HEK293T (cell line): ENCODE results near the gene HCN3.

Source experiments
- CTCF ChIA-PET: fragments of 350-600 bp; formaldehyde crosslinking; extraction: SDS; loops from one replicate; lab custom pipeline; 2021; ENCODE audit warnings: antibody characterized with exemption, inconsistent platforms; lab: Yijun Ruan, JAX
- POLR2A ChIA-PET: fragments of 350-600 bp; formaldehyde crosslinking; extraction: SDS; loops from one replicate; lab custom pipeline; 2020; ENCODE audit warnings: antibody characterized with exemption, inconsistent platforms; lab: Yijun Ruan, JAX
- DNase-seq: peaks from one replicate; pipeline ENCODE4 v3.0.0; 2012; ENCODE audit warnings: mixed read lengths; ENCODE audit errors: extremely low spot score
- ARNT ChIP-seq: fragments of 450-650 bp; IDR thresholded peaks from 2 replicates; pipeline ENCODE4 v1.6.1; 2017; ENCODE audit warnings: mild to moderate bottlenecking
- BHLHE40 ChIP-seq: fragments of 450-650 bp; IDR thresholded peaks from 2 replicates; pipeline ENCODE4 v1.6.1; 2016; ENCODE audit warnings: mild to moderate bottlenecking, moderate library complexity, borderline replicate concordance
- CTBP1 ChIP-seq: fragments of 450-650 bp; IDR thresholded peaks from 2 replicates; pipeline ENCODE4 v1.6.1; 2016; ENCODE audit warnings: borderline replicate concordance
- ELF4 ChIP-seq: fragments of 450-650 bp; IDR thresholded peaks from 2 replicates; pipeline ENCODE4 v1.6.1; 2017; ENCODE audit warnings: antibody characterized with exemption
- FOXA1 ChIP-seq: fragments of 450-650 bp; IDR thresholded peaks from 2 replicates; pipeline ENCODE4 v1.6.1; 2016; ENCODE audit warnings: mild to moderate bottlenecking
- FOXK2 ChIP-seq: fragments of 450-650 bp; IDR thresholded peaks from 2 replicates; pipeline ENCODE4 v1.6.1; 2016; ENCODE audit warnings: mild to moderate bottlenecking
- FOXM1 ChIP-seq: fragments of 450-650 bp; IDR thresholded peaks from 2 replicates; pipeline ENCODE4 v1.6.1; 2017; ENCODE audit warnings: mild to moderate bottlenecking, borderline replicate concordance
- HDGF ChIP-seq: fragments of 450-650 bp; IDR thresholded peaks from 2 replicates; pipeline ENCODE4 v1.6.1; 2017; ENCODE audit warnings: antibody characterized with exemption, borderline replicate concordance
- L3MBTL2 ChIP-seq: fragments of 450-650 bp; conservative IDR thresholded peaks from 2 replicates; pipeline ENCODE4 v1.6.1; 2016; ENCODE audit warnings: mild to moderate bottlenecking
- LEF1 ChIP-seq: fragments of 450-650 bp; IDR thresholded peaks from 2 replicates; pipeline ENCODE4 v1.6.1; 2017; ENCODE audit warnings: mild to moderate bottlenecking, borderline replicate concordance
- NFRKB ChIP-seq: fragments of 450-650 bp; IDR thresholded peaks from 2 replicates; pipeline ENCODE4 v1.6.1; 2016; ENCODE audit warnings: mild to moderate bottlenecking, moderate library complexity
- PKNOX1 ChIP-seq: fragments of 450-650 bp; IDR thresholded peaks from 2 replicates; pipeline ENCODE4 v1.6.1; 2016
- SP1 ChIP-seq: fragments of 450-650 bp; IDR thresholded peaks from 2 replicates; pipeline ENCODE4 v1.6.1; 2017
- SUZ12 ChIP-seq: fragments of 450-650 bp; IDR thresholded peaks from 2 replicates; pipeline ENCODE4 v1.6.1; 2016; ENCODE audit warnings: mild to moderate bottlenecking
- TARDBP ChIP-seq: fragments of 450-650 bp; IDR thresholded peaks from 2 replicates; pipeline ENCODE4 v1.6.1; 2016
- ZNF384 ChIP-seq: fragments of 450-650 bp; IDR thresholded peaks from 2 replicates; pipeline ENCODE4 v1.6.1; 2016

The HCN3 gene

GRCh38 chr1:155323729-155324036 lies 46.4 kb downstream of the HCN3 start:
- ChIA-PET CTCF (interaction anchor here (0.6 to 7.5 kb wide), 8 partner anchors 16 to 267 kb away, joined by 3 to 62 read pairs (median 3); no protein-coding TSS in a partner anchor), POLR2A (interaction anchor here (0.5 to 6.0 kb wide), 22 partner anchors 11 to 181 kb away, joined by 3 to 43 read pairs (median 4); partner anchors contain the start of genes CLK2, ENTREP3, FDPS and HCN3)
- DNase-seq = peak; percentile 79
- TF ChIP-seq ZNF384 (no peak), L3MBTL2 (no peak), PKNOX1 (no peak), SP1 (no peak), SUZ12 (no peak), BHLHE40 (no peak), FOXM1 (no peak), FOXK2 (no peak), CTBP1 (no peak), NFRKB (no peak), ELF4 (no peak)

GRCh38 chr1:155324037-155324716 lies 46.9 kb downstream of the HCN3 start:
- peak; percentile 95 for DNase-seq
- TF ChIP-seq SP1 (no peak), L3MBTL2 (peak; percentile 68)
- CTCF ChIA-PET = interaction anchor here (0.6 to 7.5 kb wide), 8 partner anchors 16 to 571 kb away, joined by 3 to 62 read pairs (median 3); partner anchors contain the start of gene FDPS
- POLR2A ChIA-PET = interaction anchor here (0.7 to 6.0 kb wide), 21 partner anchors 11 to 180 kb away, joined by 3 to 43 read pairs (median 5); partner anchors contain the start of genes CLK2, ENTREP3, FDPS and HCN3

- POLR2A ChIA-PET = interaction anchor here (0.7 to 6.0 kb wide), 11 partner anchors 9 to 152 kb away, joined by 3 to 43 read pairs (median 9); partner anchors contain the start of genes CLK2, ENTREP3, HCN3 and KRTCAP2
- DNase-seq = peak; percentile 77
- CTCF ChIA-PET = interaction anchor here (0.6 to 7.5 kb wide), 6 partner anchors 17 to 570 kb away, joined by 3 to 62 read pairs (median 3); partner anchors contain the start of gene FDPS
- TF ChIP-seq HDGF = no peak
- no peak for TF ChIP-seq SUZ12
- no peak for TF ChIP-seq ZNF384
- TF ChIP-seq L3MBTL2 = peak; percentile 49; the same call in 1 of the 2 replicates
Observed at GRCh38 chr1:155324717-155325602, 47.7 kb downstream of the HCN3 start.

- CTCF ChIA-PET = interaction anchor here (0.6 to 7.5 kb wide), 3 partner anchors 17 to 74 kb away, joined by 3 to 62 read pairs (median 3); partner anchors contain the start of gene FDPS
- POLR2A ChIA-PET = interaction anchor here (0.7 to 6.0 kb wide), 8 partner anchors 9 to 153 kb away, joined by 3 to 43 read pairs (median 8); partner anchors contain the start of genes CLK2, ENTREP3 and KRTCAP2
- DNase-seq = no peak
- no peak for TF ChIP-seq ARNT
- no peak for TF ChIP-seq FOXK2
- no peak for TF ChIP-seq FOXM1
- no peak for TF ChIP-seq LEF1
- TF ChIP-seq HDGF = no peak
- TF ChIP-seq SP1 = no peak
- TF ChIP-seq L3MBTL2 = no peak
- TF ChIP-seq BHLHE40 = no peak
- TF ChIP-seq SUZ12 = no peak
- no peak for TF ChIP-seq TARDBP
- no peak for TF ChIP-seq NFRKB
- no peak for TF ChIP-seq PKNOX1
- no peak for TF ChIP-seq FOXA1
- TF ChIP-seq CTBP1 = no peak
- no peak for TF ChIP-seq ZNF384
- TF ChIP-seq ELF4 = no peak
Observed at GRCh38 chr1:155325603-155325893, 48.3 kb downstream of the HCN3 start.

- ChIA-PET CTCF (interaction anchor here (7.5 kb wide), 1 partner anchor 75 kb away, joined by 62 read pairs; no protein-coding TSS in a partner anchor), POLR2A (interaction anchor here (1.1 to 6.0 kb wide), 2 partner anchors 83 to 237 kb away, joined by 4 to 43 read pairs; partner anchors contain the start of gene ASH1L)
- TF ChIP-seq FOXA1 = no peak
- TF ChIP-seq ZNF384 = no peak
- no peak for TF ChIP-seq HDGF
- TF ChIP-seq L3MBTL2 = no peak
- DNase-seq = no peak
Observed at GRCh38 chr1:155326020-155326526, 48.8 kb downstream of the HCN3 start.

GRCh38 chr1:155326631-155327037 lies 49.4 kb downstream of the HCN3 start:
- ChIA-PET CTCF (interaction anchor here (7.5 kb wide), 1 partner anchor 75 kb away, joined by 62 read pairs; no protein-coding TSS in a partner anchor), POLR2A (interaction anchor here (1.1 to 6.0 kb wide), 2 partner anchors 83 to 236 kb away, joined by 4 to 43 read pairs; partner anchors contain the start of gene ASH1L)
- DNase-seq = no peak
- TF ChIP-seq LEF1 (no peak), SP1 (no peak), HDGF (no peak), TARDBP (no peak), PKNOX1 (no peak), ELF4 (no peak), NFRKB (no peak), BHLHE40 (no peak), CTBP1 (no peak), SUZ12 (no peak), ARNT (no peak), ZNF384 (no peak), L3MBTL2 (no peak), FOXM1 (no peak), FOXK2 (no peak)
